Keratinocyte (primary cell): ENCODE measurements around the gene USF3. TPM values are rescaled to one million over a fixed set of nuclear protein-coding genes. Genes with fewer than 3 reads are reported as not detected.

Experiments
- DNase-seq: peaks from one replicate; pipeline ENCODE4 v3.0.0-alpha.2; 2011; ENCODE audit warnings: low read depth, missing footprints, low spot score
- FAIRE-seq: peaks from 2 replicates; lab custom pipeline; 2011; peaks lifted over from hg19 to GRCh38; lab: Jason Lieb, UNC
- H2AFZ ChIP-seq: 2 replicates; pipeline ENCODE4 v1.6.0; 2012; ENCODE audit warnings: low read length, control low read depth, inconsistent platforms; ENCODE audit not compliant: control insufficient read depth
- H3K27ac ChIP-seq: 2 replicates; pipeline ENCODE4 v1.5.1; 2011; ENCODE audit warnings: low read length; ENCODE audit not compliant: control insufficient read depth, insufficient read depth
- H3K27me3 ChIP-seq: 3 replicates; pipeline ENCODE4 v1.6.0; 2011; ENCODE audit warnings: low read length; ENCODE audit not compliant: control insufficient read depth, insufficient read depth; ENCODE audit errors: extremely low read depth
- H3K36me3 ChIP-seq, 2 experiments: 2 replicates in 1 of 2; 3 replicates in 1 of 2; pipeline ENCODE4 v1.5.1; 2011; ENCODE audit warnings: low read length in 2 of 2, mild to moderate bottlenecking in 1 of 2; ENCODE audit not compliant: control insufficient read depth in 2 of 2, insufficient read depth in 2 of 2; ENCODE audit errors: extremely low read depth in 1 of 2
- H3K4me1 ChIP-seq: 3 replicates; pipeline ENCODE4 v1.5.1; 2011; ENCODE audit warnings: low read length; ENCODE audit not compliant: control insufficient read depth, insufficient read depth; ENCODE audit errors: extremely low read depth
- H3K4me2 ChIP-seq: 3 replicates; pipeline ENCODE4 v1.6.0; 2011; ENCODE audit warnings: low read depth, low read length; ENCODE audit not compliant: control insufficient read depth, insufficient read depth; ENCODE audit errors: extremely low read depth
- H3K4me3 ChIP-seq, 3 experiments: fragments of 200-600 bp in 1 of 3; sonication (generic) in 1 of 3; 2 replicates in 2 of 3; 3 replicates in 1 of 3; pipeline ENCODE4 v1.5.1; 2011 to 2016; ENCODE audit warnings: low read length in 3 of 3, mild to moderate bottlenecking in 3 of 3, control low read depth in 2 of 3, inconsistent platforms in 1 of 3, low read depth in 1 of 3, mixed read lengths in 1 of 3, mixed run types in 1 of 3, moderate library complexity in 1 of 3; ENCODE audit not compliant: control insufficient read depth in 2 of 3, insufficient read depth in 2 of 3; ENCODE audit errors: extremely low read depth in 1 of 3
- H3K79me2 ChIP-seq: 2 replicates; pipeline ENCODE4 v1.6.0; 2012; ENCODE audit warnings: low read length; ENCODE audit not compliant: control insufficient read depth, insufficient read depth
- H3K9ac ChIP-seq: 3 replicates; pipeline ENCODE4 v1.6.0; 2011; ENCODE audit warnings: low read length; ENCODE audit not compliant: control insufficient read depth, insufficient read depth; ENCODE audit errors: extremely low read depth
- H3K9me1 ChIP-seq: 3 replicates; pipeline ENCODE4 v1.6.0; 2011; ENCODE audit warnings: low read length; ENCODE audit not compliant: control insufficient read depth, insufficient read depth; ENCODE audit errors: extremely low read depth
- H3K9me3 ChIP-seq: 2 replicates; pipeline ENCODE4 v1.5.1; 2012; ENCODE audit warnings: low read depth, low read length; ENCODE audit not compliant: control insufficient read depth
- H4K20me1 ChIP-seq: 3 replicates; pipeline ENCODE4 v1.6.0; 2011; ENCODE audit warnings: low read length; ENCODE audit not compliant: control insufficient read depth, insufficient read depth; ENCODE audit errors: extremely low read depth
- CTCF ChIP-seq, 3 experiments: IDR thresholded peaks in 1 of 3; conservative IDR thresholded peaks in 1 of 3; optimal IDR thresholded peaks in 1 of 3; 2 replicates in 2 of 3; 3 replicates in 1 of 3; pipeline versions ENCODE3 to v1.5.1; 2011; ENCODE audit warnings: low read length in 3 of 3, mild to moderate bottlenecking in 3 of 3, moderate library complexity in 2 of 3, control low read depth in 1 of 3, inconsistent platforms in 1 of 3; ENCODE audit not compliant: insufficient read depth in 2 of 3; ENCODE audit errors: extremely low read depth in 1 of 3
- EZH2 ChIP-seq: IDR thresholded peaks from one replicate; pipeline ENCODE4 v1.6.1; 2012; ENCODE audit warnings: inconsistent platforms, mild to moderate bottlenecking, low read length, moderate library complexity
- dilution Hi-C: fragments of 300-500 bp; cut with MboI; formaldehyde crosslinking; loops from one replicate; pipeline ENCODE4 v1.7.0; 2020; ENCODE audit warnings: low sequenced_read_pairs; ENCODE audit not compliant: extremely low pct_ligation_motif_present
- polyA plus RNA-seq, 5 experiments: library from polyadenylated mRNA; depleted of rRNA in 3 of 5; stranded (reverse) in 3 of 5; stranded (forward) in 1 of 5; unstranded in 1 of 5; fragments of >200 nt; gene quantifications; 1 replicate in 1 of 5; 2 replicates in 3 of 5; 3 replicates in 1 of 5; pipeline versions ENCODE4 v1.2.1 to v1.2.3, GENCODE V29; 2011 to 2012; ENCODE audit warnings: missing spikeins in 2 of 5, low read depth in 1 of 5, low replicate concordance in 1 of 5

USF3 gene
- polyA plus RNA-seq, 1 donor (not counting 4 experiments of a cell fraction or from before 2014, with no cell fraction given) = 8.8 TPM

DNA sequence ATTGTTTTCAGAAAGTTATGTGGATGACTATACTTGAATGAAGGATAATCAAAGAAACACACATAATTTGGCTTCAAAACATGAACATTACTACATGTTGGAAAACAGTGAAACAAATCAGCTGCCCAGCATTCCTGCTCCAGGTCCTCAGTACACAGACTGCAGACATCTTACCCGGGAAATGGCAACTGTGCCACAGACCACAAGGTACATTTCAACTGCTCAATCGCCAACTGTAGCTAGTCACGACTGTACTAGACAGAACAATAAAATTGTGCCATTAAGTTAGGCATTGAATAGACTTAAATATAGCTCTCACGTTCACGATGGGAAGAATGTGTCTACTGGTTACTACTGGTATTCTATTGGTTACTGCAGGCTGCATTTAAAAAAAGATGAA lies 44.6 kb upstream of the USF3 start:
- Histone ChIP-seq H3K27ac (peak overlapping the region; percentile 38), H2AFZ (no peak overlapping the region), H3K9me3 (no peaks in the 10 kb centered on the region), H3K79me2 (peaks cover 99% of the 10 kb centered on the region), H4K20me1 (peaks cover 35% of the 10 kb centered on the region), H3K27me3 (no peaks in the 10 kb centered on the region), H3K9ac (no peak overlapping the region), H3K4me2 (peak overlapping the region; percentile 12), H3K9me1 (no peaks in the 10 kb centered on the region), H3K36me3 (peaks cover 0 to 4% of the 10 kb centered on the region in 2 experiments), H3K4me3 (no peak overlapping the region), H3K4me1 (peaks cover 47% of the 10 kb centered on the region)
- dilution Hi-C loops = no loop called here
- DNase-seq (no peak), FAIRE-seq (no peak)
- TF ChIP-seq EZH2 (no peak), CTCF (optimal IDR thresholded peaks at IDR 0.05 in 1 of 3, IDR thresholded peaks at IDR 0.05 in 1 of 3, conservative IDR thresholded peaks at IDR 0.05 in 1 of 3; ENCODE audit: extremely low read depth in 1 of 3, insufficient read depth in 2 of 3, low read length in 3 of 3) (no peak)

DNA sequence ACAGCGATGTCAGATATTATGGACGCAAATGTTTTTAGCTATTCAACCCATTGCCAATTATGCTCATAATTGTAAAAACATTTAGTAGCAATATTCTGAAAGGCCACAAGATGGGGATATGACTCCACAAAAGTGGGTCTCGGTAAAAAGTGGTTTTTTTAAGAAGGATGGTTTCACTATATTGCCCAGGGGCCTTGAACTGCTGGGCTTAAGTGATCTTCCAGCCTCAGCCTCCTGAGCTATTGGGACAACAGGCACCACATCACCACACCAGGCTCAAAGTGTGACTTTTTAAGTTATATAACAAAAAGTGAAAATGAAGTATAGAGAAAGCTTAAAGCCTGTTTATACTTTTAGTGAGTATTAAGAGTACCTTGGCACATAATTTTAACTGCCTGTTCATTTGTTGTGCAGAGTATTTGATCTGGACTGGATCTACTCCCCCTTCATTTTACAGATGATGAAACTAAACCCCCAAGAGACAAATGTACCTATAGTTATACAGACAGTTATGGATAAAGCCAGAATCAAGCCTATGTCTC lies 40.2 kb upstream of the USF3 start:
- dilution Hi-C loops = no loop called here
- H3K9me3 ChIP-seq = no peaks in the 10 kb centered on the region
- H3K79me2 ChIP-seq = peaks cover 99% of the 10 kb centered on the region
- peaks cover 30% of the 10 kb centered on the region for H4K20me1 ChIP-seq
- DNase-seq (no peak), FAIRE-seq (peak; percentile 55)
- no peak overlapping the region for H3K27ac ChIP-seq
- peaks cover 0 to 9% of the 10 kb centered on the region in 2 experiments for H3K36me3 ChIP-seq
- peak; percentile 7 to 54 (median 26) for TF ChIP-seq CTCF (optimal IDR thresholded peaks at IDR 0.05 in 1 of 3, IDR thresholded peaks at IDR 0.05 in 1 of 3, conservative IDR thresholded peaks at IDR 0.05 in 1 of 3; ENCODE audit: extremely low read depth in 1 of 3, insufficient read depth in 2 of 3, low read length in 3 of 3)
- TF ChIP-seq EZH2 = no peak
- H3K4me1 ChIP-seq = peaks cover 22% of the 10 kb centered on the region
- H3K4me3 ChIP-seq = no peak overlapping the region
- H3K27me3 ChIP-seq = no peaks in the 10 kb centered on the region
- no peaks in the 10 kb centered on the region for H3K9me1 ChIP-seq
- H2AFZ ChIP-seq = no peak overlapping the region
- no peak overlapping the region for H3K9ac ChIP-seq
- H3K4me2 ChIP-seq = peak overlapping the region; percentile 48
